ENCODE measurements around the gene GIT2. TPM values are rescaled to one million over a fixed set of nuclear protein-coding genes. Genes with fewer than 3 reads are reported as not detected.

GIT2 gene
- total and polyA plus RNA-seq, 10 of the 15 experiments (the other 5 are each of a cell fraction or from before 2014, with no cell fraction given), result 9.1 to 49.9 (median 43.9) TPM

DNA sequence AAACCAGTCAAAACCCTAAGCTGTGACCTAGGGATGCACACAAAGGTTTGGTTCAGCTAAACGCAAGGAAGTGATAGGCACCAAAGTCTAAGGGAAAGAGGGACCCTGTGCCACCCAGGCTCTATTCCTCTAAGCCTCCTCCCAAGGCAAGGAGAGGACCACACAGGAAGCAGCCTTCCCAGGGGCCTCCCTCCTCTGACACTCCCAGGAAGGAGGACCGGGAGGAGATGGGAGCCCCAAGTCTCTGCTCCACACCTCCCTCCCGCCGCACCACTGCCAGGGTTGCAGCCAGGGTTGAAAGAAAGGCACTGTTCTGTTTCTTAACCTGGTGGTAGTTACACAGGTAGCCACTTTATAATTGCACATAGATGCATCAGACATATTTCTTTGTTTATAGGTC, 74.2 kb downstream of the GIT2 start (continued):
- TF ChIP-seq ZNF687 (IDR thresholded peaks at IDR 0.05) (no peak), NR2C2 (IDR thresholded peaks at IDR 0.05; ENCODE audit: borderline replicate concordance, control insufficient read depth, insufficient read length, low read depth) (no peak)
- TF ChIP-seq, protein P1, sequence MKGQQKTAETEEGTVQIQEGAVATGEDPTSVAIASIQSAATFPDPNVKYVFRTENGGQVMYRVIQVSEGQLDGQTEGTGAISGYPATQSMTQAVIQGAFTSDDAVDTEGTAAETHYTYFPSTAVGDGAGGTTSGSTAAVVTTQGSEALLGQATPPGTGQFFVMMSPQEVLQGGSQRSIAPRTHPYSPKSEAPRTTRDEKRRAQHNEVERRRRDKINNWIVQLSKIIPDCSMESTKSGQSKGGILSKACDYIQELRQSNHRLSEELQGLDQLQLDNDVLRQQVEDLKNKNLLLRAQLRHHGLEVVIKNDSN (IDR thresholded peaks at IDR 0.05; ENCODE audit: borderline replicate concordance, extremely low read length, insufficient read depth, low read depth, low read length), result no peak

DNA sequence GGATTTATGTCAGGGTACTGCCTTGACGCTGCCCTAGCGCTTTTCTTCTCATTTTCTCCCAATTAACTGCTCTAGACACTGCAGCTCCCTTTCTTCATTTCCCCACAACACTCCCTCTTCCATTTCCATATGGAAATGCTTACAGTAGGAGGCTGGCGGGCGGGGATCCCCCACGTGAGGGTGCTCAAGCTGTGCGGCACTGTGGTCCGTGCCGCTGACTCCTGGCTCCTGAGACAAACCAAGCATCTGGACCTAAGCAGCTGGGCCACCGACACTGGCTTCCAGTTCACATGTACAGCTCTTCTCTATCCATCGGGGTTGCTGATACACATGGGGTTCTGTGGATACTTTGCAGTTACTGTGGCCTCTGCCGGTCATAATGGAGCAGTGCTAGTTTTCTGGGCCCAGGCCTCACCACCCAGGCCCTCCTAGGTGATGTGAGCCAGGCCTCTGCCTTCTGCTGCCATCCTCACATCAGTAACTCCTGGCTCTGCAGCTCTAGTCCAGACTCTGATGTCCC, 75.8 kb downstream of the GIT2 start:
- no peak for FAIRE-seq
- no peak overlapping the region for H3K9ac ChIP-seq (ENCODE audit: control insufficient read depth, insufficient read depth, low read length)
- 91% methylated on average over 11 of the region's 11 CpGs for WGBS (ENCODE audit: insufficient coverage, insufficient replicate concordance, low lambda C conversion rate, missing lambda C conversion rate)
- ChIA-PET RAD21 (ENCODE audit: unreplicated experiment) (no interaction called here), CTCF (interaction anchor here (0.8 kb wide), 1 partner anchor 68 kb away, joined by 4 read pairs; no protein-coding TSS in a partner anchor), POLR2A (no interaction called here), SMC1A (ENCODE audit: uncharacterized antibody, unreplicated experiment) (interaction anchor here (0.9 kb wide), 1 partner anchor 48 kb away, joined by 3 read pairs; no protein-coding TSS in a partner anchor)
- no peak for DNase-seq (ENCODE audit: low read depth, low spot score)
- no peaks in the 10 kb centered on the region for H3K9me3 ChIP-seq (replicated peaks; ENCODE audit: control insufficient read depth, insufficient read depth, low read length)
- H3K4me2 ChIP-seq (ENCODE audit: control insufficient read depth, insufficient read depth), result no peak overlapping the region
- in situ Hi-C loops (cut with MboI) (no loop called here), intact Hi-C loops (cut with micrococcal nuclease; ENCODE audit: unreplicated experiment) (no loop called here)
- H3K27me3 ChIP-seq (replicated peaks in 1 of 2; ENCODE audit: control insufficient read depth in 2 of 2, insufficient read depth in 2 of 2, low read length in 1 of 2), result no peaks in the 10 kb centered on the region
- no peak overlapping the region for H3K27ac ChIP-seq (ENCODE audit: control insufficient read depth, insufficient read depth)
- no peaks in the 10 kb centered on the region for H3K4me1 ChIP-seq (ENCODE audit: control insufficient read depth, insufficient read depth, low read length)
- no peaks in the 10 kb centered on the region for H3K79me2 ChIP-seq (ENCODE audit: control insufficient read depth, insufficient read depth, low read length)
- H3K36me3 ChIP-seq (ENCODE audit: control insufficient read depth in 2 of 2, insufficient read depth in 2 of 2, low read length in 1 of 2), result peaks cover 6 to 8% of the 10 kb centered on the region in 2 experiments
- H2AFZ ChIP-seq (ENCODE audit: control insufficient read depth, low read depth, low read length), result no peak overlapping the region
- no peak overlapping the region for H3K4me3 ChIP-seq
- BruUV-seq (replicated peaks), result no TSS peak
- no peak for ATAC-seq
- H4K20me1 ChIP-seq (ENCODE audit: control insufficient read depth, insufficient read depth), result no peaks in the 10 kb centered on the region
- TF ChIP-seq CBX3 (IDR thresholded peaks at IDR 0.05; ENCODE audit: borderline replicate concordance, low read depth), result no peak
- no peak for TF ChIP-seq EZH2 (IDR thresholded peaks at IDR 0.05; ENCODE audit: borderline replicate concordance, control insufficient read depth, low read depth, low read length)
- TF ChIP-seq, protein P2, sequence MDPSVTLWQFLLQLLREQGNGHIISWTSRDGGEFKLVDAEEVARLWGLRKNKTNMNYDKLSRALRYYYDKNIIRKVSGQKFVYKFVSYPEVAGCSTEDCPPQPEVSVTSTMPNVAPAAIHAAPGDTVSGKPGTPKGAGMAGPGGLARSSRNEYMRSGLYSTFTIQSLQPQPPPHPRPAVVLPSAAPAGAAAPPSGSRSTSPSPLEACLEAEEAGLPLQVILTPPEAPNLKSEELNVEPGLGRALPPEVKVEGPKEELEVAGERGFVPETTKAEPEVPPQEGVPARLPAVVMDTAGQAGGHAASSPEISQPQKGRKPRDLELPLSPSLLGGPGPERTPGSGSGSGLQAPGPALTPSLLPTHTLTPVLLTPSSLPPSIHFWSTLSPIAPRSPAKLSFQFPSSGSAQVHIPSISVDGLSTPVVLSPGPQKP (IDR thresholded peaks at IDR 0.05; ENCODE audit: low read depth, low read length), result no peak
- no peak for TF ChIP-seq RB1 (IDR thresholded peaks at IDR 0.05; ENCODE audit: borderline replicate concordance)
- TF ChIP-seq NRF1 (conservative IDR thresholded peaks at IDR 0.05; ENCODE audit: low read depth, low read length), result no peak
- TF ChIP-seq CHD1 (IDR thresholded peaks at IDR 0.05; ENCODE audit: low read depth, low read length), result no peak
- no peak for TF ChIP-seq HDAC2 (IDR thresholded peaks at IDR 0.05)
- no peak for TF ChIP-seq E2F8 (IDR thresholded peaks at IDR 0.05; ENCODE audit: low read depth, partially characterized antibody)
- no peak for TF ChIP-seq ZNF217 (IDR thresholded peaks at IDR 0.05)
- TF ChIP-seq IRF4 (IDR thresholded peaks at IDR 0.05; ENCODE audit: low read depth, low read length), result no peak
- TF ChIP-seq TBL1XR1 (IDR thresholded peaks at IDR 0.05; ENCODE audit: low read depth, low read length), result no peak
